CD4-positive, CD25-positive, alpha-beta regulatory T cell (primary cell): Measurements from ENCODE around the gene GASK1A. TPM values are rescaled to one million over a fixed set of nuclear protein-coding genes. Genes with fewer than 3 reads are reported as not detected.

Experiments
- ATAC-seq, 2 donors: fragments of 150-1000 bp; cut with Tn5 transposase; one replicate each; pipeline ENCODE4 v1.10.0; 2021; ENCODE audit warnings: low read depth in 2 of 2, moderate number of reproducible peaks in 2 of 2, moderate library complexity in 1 of 2
- DNase-seq, 3 donors: peaks; one replicate each; pipeline versions ENCODE4 v3.0.0 to v3.0.0-alpha.2; 2012 to 2022; ENCODE audit warnings: mixed read lengths in 1 of 3
- H3K27ac ChIP-seq: one replicate; pipeline ENCODE4 v1.7.0; 2013; ENCODE audit warnings: mild to moderate bottlenecking, low read length; ENCODE audit not compliant: insufficient read depth, poor library complexity, severe bottlenecking
- H3K27me3 ChIP-seq: one replicate; pipeline ENCODE4 v1.7.0; 2013; ENCODE audit warnings: low read length; ENCODE audit not compliant: control insufficient read depth, insufficient read depth
- H3K36me3 ChIP-seq: one replicate; pipeline ENCODE4 v1.7.0; 2013; ENCODE audit warnings: mild to moderate bottlenecking, low read length, moderate library complexity; ENCODE audit not compliant: control insufficient read depth, insufficient read depth
- H3K4me1 ChIP-seq: 2 replicates; pipeline ENCODE4 v1.7.0; 2013; ENCODE audit warnings: mild to moderate bottlenecking, low read length; ENCODE audit not compliant: insufficient read depth, control insufficient read depth, poor library complexity, severe bottlenecking
- H3K4me3 ChIP-seq: one replicate; pipeline ENCODE4 v1.7.0; 2013; ENCODE audit warnings: low read depth, mild to moderate bottlenecking, low read length, moderate library complexity
- H3K9me3 ChIP-seq, 2 experiments: 1 replicate in 1 of 2; 2 replicates in 1 of 2; pipeline ENCODE4 v1.7.0; 2013; ENCODE audit warnings: low read length in 2 of 2, mild to moderate bottlenecking in 1 of 2, moderate library complexity in 1 of 2; ENCODE audit not compliant: control insufficient read depth in 2 of 2
- H3K27ac Mint-ChIP-seq, 3 donors: one replicate each; pipeline ENCODE4 v1.8.0; 2020 to 2022; ENCODE audit warnings: mild to moderate bottlenecking in 3 of 3, mixed read lengths in 3 of 3, moderate library complexity in 2 of 3
- H3K27me3 Mint-ChIP-seq: one replicate; pipeline ENCODE4 v1.8.0; 2022; ENCODE audit warnings: mild to moderate bottlenecking, mixed read lengths
- H3K36me3 Mint-ChIP-seq: one replicate; pipeline ENCODE4 v1.8.0; 2020; ENCODE audit warnings: mixed read lengths
- H3K4me1 Mint-ChIP-seq, 4 donors: one replicate each; pipeline ENCODE4 v1.8.0; 2020 to 2022; ENCODE audit warnings: mixed read lengths in 4 of 4, mild to moderate bottlenecking in 1 of 4
- H3K4me3 Mint-ChIP-seq, 4 donors: one replicate each; pipeline ENCODE4 v1.8.0; 2020 to 2022; ENCODE audit warnings: mild to moderate bottlenecking in 4 of 4, mixed read lengths in 4 of 4, moderate library complexity in 3 of 4
- H3K9me3 Mint-ChIP-seq, 7 donors: one replicate each; pipeline ENCODE4 v1.8.0; 2020 to 2022; ENCODE audit warnings: mixed read lengths in 7 of 7, mild to moderate bottlenecking in 3 of 7, moderate library complexity in 2 of 7
- polyA plus RNA-seq, 4 donors: library from polyadenylated mRNA; unstranded; fragments of 300-500 nt; fragmentation: Illumina TruSeq; gene quantifications; one replicate each; pipeline ENCODE4 v1.2.3, GENCODE V29; 2021
- total RNA-seq: library from RNA; stranded (reverse); gene quantifications from one replicate; pipeline ENCODE4 v1.2.3, GENCODE V29; 2022

Gene GASK1A
- total and polyA plus RNA-seq, 5 donors from 2014 or later = not detected

GRCh38 chr3:42983927-42984326 lies 4.8 kb downstream of the GASK1A start:
- Mint-ChIP-seq H3K27ac (no peak overlapping the region), H3K27me3 (peaks cover 49% of the 10 kb centered on the region), H3K36me3 (no peaks in the 10 kb centered on the region), H3K9me3 (peaks cover 0 to 3% (median 0%) of the 10 kb centered on the region in 7 donors), H3K4me1 (peaks cover 0 to 6% (median under 1%) of the 10 kb centered on the region in 4 donors), H3K4me3 (no peak overlapping the region)
- ATAC-seq = no peak
- Histone ChIP-seq H3K27me3 (peaks cover 14% of the 10 kb centered on the region), H3K36me3 (no peaks in the 10 kb centered on the region), H3K4me1 (peaks cover 9% of the 10 kb centered on the region), H3K4me3 (no peak overlapping the region), H3K9me3 (no peaks in the 10 kb centered on the region), H3K27ac (no peak overlapping the region)
- DNase-seq = no peak

DNA sequence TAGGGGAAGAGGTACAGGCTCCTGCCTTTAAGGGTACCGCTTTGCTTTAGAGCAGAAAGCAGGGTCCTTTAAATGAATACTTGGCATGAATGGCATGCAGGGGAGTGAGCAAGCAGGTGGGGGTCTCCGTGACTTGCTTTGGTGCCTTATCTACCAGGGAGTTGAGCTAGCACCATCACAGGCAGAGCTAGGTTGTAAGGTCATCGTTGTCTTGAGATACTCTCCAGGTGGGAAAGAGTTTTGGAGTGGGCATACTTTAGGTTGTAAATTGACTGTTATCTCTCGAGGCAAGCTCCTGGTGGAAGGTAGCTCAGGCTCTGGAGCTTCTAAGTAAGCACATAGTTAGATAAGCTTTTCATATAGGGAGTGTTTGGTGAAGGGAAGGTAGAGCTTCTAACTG lies 5.6 kb downstream of the GASK1A start:
- Histone ChIP-seq H3K27me3 (peaks cover 13% of the 10 kb centered on the region), H3K4me3 (no peak overlapping the region), H3K9me3 (no peaks in the 10 kb centered on the region), H3K27ac (no peak overlapping the region), H3K36me3 (no peaks in the 10 kb centered on the region), H3K4me1 (peaks cover 2% of the 10 kb centered on the region)
- H3K36me3 Mint-ChIP-seq = no peaks in the 10 kb centered on the region
- no peak overlapping the region for H3K27ac Mint-ChIP-seq
- ATAC-seq = no peak
- no peak overlapping the region for H3K4me3 Mint-ChIP-seq
- no peak for DNase-seq
- H3K9me3 Mint-ChIP-seq = peaks cover 0 to 3% (median 0%) of the 10 kb centered on the region in 7 donors
- peaks cover 44% of the 10 kb centered on the region for H3K27me3 Mint-ChIP-seq
- peaks cover 0 to 4% (median under 1%) of the 10 kb centered on the region in 4 donors for H3K4me1 Mint-ChIP-seq

DNA sequence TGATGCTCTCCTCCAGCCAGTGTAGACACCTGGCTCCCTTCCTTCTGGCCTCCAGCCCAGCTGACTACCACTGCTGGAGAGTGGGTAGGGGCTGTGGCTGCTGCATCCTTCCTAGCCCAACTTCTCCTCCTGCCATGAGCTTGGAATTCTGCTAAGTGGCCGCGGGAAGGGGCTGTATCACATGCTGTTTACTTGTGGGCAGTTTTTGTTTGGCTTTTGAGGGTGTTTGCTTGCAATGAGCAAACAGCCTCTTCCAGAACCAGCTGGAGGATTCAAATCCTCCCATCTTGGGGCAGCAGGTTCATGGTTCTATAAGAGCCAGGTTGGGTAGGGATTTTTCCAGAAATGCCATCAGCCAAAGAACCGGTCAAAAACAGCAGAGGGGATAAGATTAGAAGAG lies 9.0 kb downstream of the GASK1A start:
- peaks cover 0 to 2% (median 0%) of the 10 kb centered on the region in 7 donors for H3K9me3 Mint-ChIP-seq
- H3K27ac Mint-ChIP-seq = no peak overlapping the region
- no peaks in the 10 kb centered on the region for H3K9me3 ChIP-seq
- ATAC-seq (no peak), DNase-seq (no peak)
- no peaks in the 10 kb centered on the region for H3K36me3 Mint-ChIP-seq
- no peak overlapping the region for H3K4me3 ChIP-seq
- H3K4me1 Mint-ChIP-seq = no peaks in the 10 kb centered on the region
- H3K4me1 ChIP-seq = no peaks in the 10 kb centered on the region
- H3K4me3 Mint-ChIP-seq = no peak overlapping the region
- H3K27ac ChIP-seq = no peak overlapping the region
- H3K27me3 ChIP-seq = peaks cover 2% of the 10 kb centered on the region
- H3K36me3 ChIP-seq = no peaks in the 10 kb centered on the region
- peaks cover 17% of the 10 kb centered on the region for H3K27me3 Mint-ChIP-seq

DNA sequence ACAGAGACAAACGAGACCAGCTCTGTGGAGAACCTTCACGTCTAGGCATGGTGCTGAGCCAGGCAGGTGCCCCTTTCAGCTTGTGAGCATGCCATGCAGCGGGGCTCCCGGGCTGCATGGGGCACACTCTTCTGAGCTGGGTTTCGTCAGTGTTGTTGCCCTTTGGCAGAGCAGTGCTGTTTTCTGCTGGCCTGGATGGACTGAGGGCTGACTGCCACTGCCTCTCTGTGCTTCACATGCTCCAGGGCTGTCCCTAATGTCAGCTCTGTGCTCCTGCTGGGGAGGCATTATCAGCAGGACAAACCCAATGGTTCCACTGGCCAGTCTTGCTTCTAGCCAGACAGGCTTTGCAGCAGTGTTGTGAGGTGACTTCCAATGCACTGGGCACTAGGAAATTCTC lies 9.5 kb downstream of the GASK1A start:
- no peaks in the 10 kb centered on the region for H3K4me1 Mint-ChIP-seq
- H3K4me3 Mint-ChIP-seq = no peak overlapping the region
- H3K27ac Mint-ChIP-seq = no peak overlapping the region
- Histone ChIP-seq H3K4me3 (no peak overlapping the region), H3K9me3 (no peaks in the 10 kb centered on the region), H3K27ac (no peak overlapping the region), H3K36me3 (no peaks in the 10 kb centered on the region), H3K4me1 (no peaks in the 10 kb centered on the region), H3K27me3 (no peaks in the 10 kb centered on the region)
- peaks cover 12% of the 10 kb centered on the region for H3K27me3 Mint-ChIP-seq
- H3K9me3 Mint-ChIP-seq = peaks cover 0 to 2% (median 0%) of the 10 kb centered on the region in 7 donors
- ATAC-seq = no peak
- no peak for DNase-seq
- no peaks in the 10 kb centered on the region for H3K36me3 Mint-ChIP-seq

GRCh38 chr3:42991341-42992315 lies 12.5 kb downstream of the GASK1A start:
- Mint-ChIP-seq H3K9me3 (no peaks in the 10 kb centered on the region), H3K4me3 (no peak overlapping the region), H3K36me3 (no peaks in the 10 kb centered on the region), H3K27me3 (peaks cover 7% of the 10 kb centered on the region), H3K4me1 (peaks cover 0 to 7% (median 0%) of the 10 kb centered on the region in 4 donors), H3K27ac (peak overlapping the region; percentile 4 to 63 (median 60))
- no peaks in the 10 kb centered on the region for H3K4me1 ChIP-seq
- no peak overlapping the region for H3K4me3 ChIP-seq
- no peaks in the 10 kb centered on the region for H3K27me3 ChIP-seq
- no peak overlapping the region for H3K27ac ChIP-seq
- ATAC-seq (no peak), DNase-seq (no peak)
- no peaks in the 10 kb centered on the region for H3K36me3 ChIP-seq
- H3K9me3 ChIP-seq = no peaks in the 10 kb centered on the region

DNA sequence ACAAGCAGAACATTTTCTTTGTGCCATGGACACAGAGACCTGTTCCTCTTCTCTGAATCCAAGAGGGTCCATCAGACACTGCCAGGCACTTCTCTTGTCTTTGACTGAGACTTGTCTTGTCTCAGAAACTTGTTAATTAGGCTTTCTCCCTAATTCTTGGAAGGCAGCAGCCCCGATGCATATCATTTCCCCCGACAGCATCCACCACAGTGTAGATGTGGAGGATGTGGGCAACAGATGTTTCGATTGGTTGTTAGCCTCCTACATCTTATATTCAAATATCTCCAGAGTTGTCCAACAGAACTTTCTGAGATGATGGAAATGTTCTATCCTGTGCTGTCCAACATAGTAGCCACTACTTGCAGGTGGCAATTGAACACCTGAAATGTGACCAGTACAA lies 15.5 kb downstream of the GASK1A start:
- Mint-ChIP-seq H3K27ac (no peak overlapping the region), H3K36me3 (no peaks in the 10 kb centered on the region), H3K9me3 (no peaks in the 10 kb centered on the region), H3K4me3 (no peak overlapping the region), H3K4me1 (peaks cover 0 to 7% (median 0%) of the 10 kb centered on the region in 4 donors), H3K27me3 (no peaks in the 10 kb centered on the region)
- Histone ChIP-seq H3K27me3 (no peaks in the 10 kb centered on the region), H3K9me3 (no peaks in the 10 kb centered on the region), H3K36me3 (no peaks in the 10 kb centered on the region), H3K4me3 (no peak overlapping the region), H3K27ac (no peak overlapping the region), H3K4me1 (no peaks in the 10 kb centered on the region)
- DNase-seq (peak in 1 of 3 donors; percentile 53), ATAC-seq (no peak)

GRCh38 chr3:42996021-42996420 lies 16.9 kb downstream of the GASK1A start:
- H3K4me3 ChIP-seq = no peak overlapping the region

More at GRCh38 chr3:42996021-42996420, 16.9 kb downstream of the GASK1A start:
- DNase-seq (no peak), ATAC-seq (no peak)
- Histone ChIP-seq H3K4me1 (no peaks in the 10 kb centered on the region), H3K27me3 (no peaks in the 10 kb centered on the region), H3K27ac (no peak overlapping the region), H3K9me3 (no peaks in the 10 kb centered on the region), H3K36me3 (no peaks in the 10 kb centered on the region)
- H3K4me3 Mint-ChIP-seq = no peak overlapping the region
- no peaks in the 10 kb centered on the region for H3K27me3 Mint-ChIP-seq
- H3K4me1 Mint-ChIP-seq = peaks cover 0 to 7% (median 0%) of the 10 kb centered on the region in 4 donors
- no peaks in the 10 kb centered on the region for H3K9me3 Mint-ChIP-seq
- H3K36me3 Mint-ChIP-seq = no peaks in the 10 kb centered on the region
- no peak overlapping the region for H3K27ac Mint-ChIP-seq
